GM23248 (cell line): ENCODE measurements around the gene MAP3K12.

Source experiments
- EZH2 ChIP-seq: fragments of 200-600 bp; sonication (generic); IDR thresholded peaks from 2 replicates; pipeline ENCODE4 v1.6.1; 2018; ENCODE audit warnings: antibody characterized with exemption, mild to moderate bottlenecking; ENCODE audit not compliant: insufficient read depth, poor library complexity, severe bottlenecking
- EZH2phosphoT487 ChIP-seq: fragments of 200-600 bp; sonication (generic); IDR thresholded peaks from 2 replicates; pipeline ENCODE4 v1.6.1; 2018; ENCODE audit warnings: antibody characterized with exemption, moderate library complexity, mild to moderate bottlenecking, low read depth; ENCODE audit not compliant: insufficient read depth

DNA sequence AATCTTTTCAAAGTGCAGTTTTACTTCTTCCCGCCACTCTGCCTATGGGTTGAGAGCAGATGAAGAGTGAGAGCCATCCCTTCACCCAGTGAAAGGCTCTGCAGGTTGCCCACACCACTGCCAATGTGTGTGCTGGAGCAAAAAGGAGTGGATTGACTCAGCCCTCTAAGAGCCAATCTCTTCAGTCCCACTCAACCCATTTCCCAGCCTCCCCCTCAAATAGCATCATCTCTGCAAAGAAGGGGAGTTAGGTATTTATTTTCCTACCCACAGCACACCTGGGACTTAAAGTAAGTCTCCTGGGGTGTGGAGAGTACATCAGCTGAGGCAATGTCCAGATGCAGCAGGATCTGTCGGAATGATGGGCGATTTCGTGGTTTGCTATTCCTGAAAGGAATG is 15.3 kb downstream of the MAP3K12 start:
- TF ChIP-seq EZH2 (no peak), EZH2phosphoT487 (no peak)
